Tibial nerve (tissue), 4 donors: Measurements from ENCODE around the gene FAM107A.

ENCODE experiments used
- CTCF ChIP-seq, 5 experiments: fragments of 200-600 bp in 3 of 5; fragments of 450-650 bp in 2 of 5; sonication (generic) in 3 of 5; IDR thresholded peaks; one replicate each; pipeline ENCODE4 v1.5.1; 2016 to 2019; ENCODE audit warnings: antibody characterized with exemption in 5 of 5, mild to moderate bottlenecking in 3 of 5, moderate library complexity in 2 of 5
- EP300 ChIP-seq, 2 donors: sonication (generic); formaldehyde crosslinking; IDR thresholded peaks; one replicate each; pipeline ENCODE4 v1.6.1; 2017; ENCODE audit warnings: antibody characterized with exemption in 2 of 2, mild to moderate bottlenecking in 1 of 2
- POLR2A ChIP-seq, 2 donors: fragments of 450-650 bp; IDR thresholded peaks; one replicate each; pipeline ENCODE4 v1.6.1; 2017; ENCODE audit warnings: antibody characterized with exemption in 2 of 2, mild to moderate bottlenecking in 2 of 2, moderate library complexity in 2 of 2

GRCh38 chr3:58569287-58570001, 7.7 kb downstream of the FAM107A start:
- no peak for TF ChIP-seq CTCF (IDR thresholded peaks at IDR 0.05)
- no peak for TF ChIP-seq EP300 (IDR thresholded peaks at IDR 0.05)
- no peak for TF ChIP-seq POLR2A (IDR thresholded peaks at IDR 0.05)
